ENCODE results near the gene ATXN1.
A peak's percentile ranks its signal among the peaks of the same experiment; 100 is the strongest.

The ATXN1 gene

GRCh38 chr6:16277101-16277981, 483.9 kb downstream of the ATXN1 start:
- TF ChIP-seq CTCF (IDR thresholded peaks at IDR 0.05; ENCODE audit: poor library complexity, severe bottlenecking), result peak; percentile 77
- Histone ChIP-seq H3K4me3 (ENCODE audit: severe bottlenecking) (no peak overlapping the region), H3K27ac (ENCODE audit: poor library complexity, severe bottlenecking) (peak overlapping the region; percentile 39), H3K27me3 (ENCODE audit: insufficient read depth, poor library complexity, severe bottlenecking) (no peaks in the 10 kb centered on the region), H3K36me3 (ENCODE audit: low read depth) (no peaks in the 10 kb centered on the region), H3K9me3 (ENCODE audit: severe bottlenecking) (no peaks in the 10 kb centered on the region), H3K4me1 (ENCODE audit: insufficient read depth, poor library complexity, severe bottlenecking) (peaks cover 16% of the 10 kb centered on the region)
- peak; percentile 96 for ATAC-seq (ENCODE audit: low read depth)
- peak; percentile 78 for DNase-seq (ENCODE audit: low spot score)

GRCh38 chr6:16274885-16275589, 486.2 kb downstream of the ATXN1 start:
- ATAC-seq (ENCODE audit: low read depth) (no peak), DNase-seq (ENCODE audit: low spot score) (no peak)
- Histone ChIP-seq H3K36me3 (ENCODE audit: low read depth) (no peaks in the 10 kb centered on the region), H3K9me3 (ENCODE audit: severe bottlenecking) (no peaks in the 10 kb centered on the region), H3K27me3 (ENCODE audit: insufficient read depth, poor library complexity, severe bottlenecking) (no peaks in the 10 kb centered on the region), H3K4me3 (ENCODE audit: severe bottlenecking) (no peak overlapping the region), H3K4me1 (ENCODE audit: insufficient read depth, poor library complexity, severe bottlenecking) (peaks cover 16% of the 10 kb centered on the region), H3K27ac (ENCODE audit: poor library complexity, severe bottlenecking) (no peak overlapping the region)
- TF ChIP-seq CTCF (IDR thresholded peaks at IDR 0.05; ENCODE audit: poor library complexity, severe bottlenecking), result no peak

GRCh38 chr6:16274483-16274882, 486.8 kb downstream of the ATXN1 start:
- ATAC-seq (ENCODE audit: low read depth) (no peak), DNase-seq (ENCODE audit: low spot score) (no peak)
- Histone ChIP-seq H3K4me3 (ENCODE audit: severe bottlenecking) (no peak overlapping the region), H3K4me1 (ENCODE audit: insufficient read depth, poor library complexity, severe bottlenecking) (peaks cover 16% of the 10 kb centered on the region), H3K36me3 (ENCODE audit: low read depth) (no peaks in the 10 kb centered on the region), H3K27me3 (ENCODE audit: insufficient read depth, poor library complexity, severe bottlenecking) (no peaks in the 10 kb centered on the region), H3K27ac (ENCODE audit: poor library complexity, severe bottlenecking) (no peak overlapping the region), H3K9me3 (ENCODE audit: severe bottlenecking) (no peaks in the 10 kb centered on the region)
- TF ChIP-seq CTCF (IDR thresholded peaks at IDR 0.05; ENCODE audit: poor library complexity, severe bottlenecking), result no peak

GRCh38 chr6:16273256-16273655, 488.0 kb downstream of the ATXN1 start:
- Histone ChIP-seq H3K4me3 (ENCODE audit: severe bottlenecking) (no peak overlapping the region), H3K9me3 (ENCODE audit: severe bottlenecking) (no peaks in the 10 kb centered on the region), H3K27me3 (ENCODE audit: insufficient read depth, poor library complexity, severe bottlenecking) (no peaks in the 10 kb centered on the region), H3K4me1 (ENCODE audit: insufficient read depth, poor library complexity, severe bottlenecking) (peaks cover 15% of the 10 kb centered on the region), H3K36me3 (ENCODE audit: low read depth) (no peaks in the 10 kb centered on the region), H3K27ac (ENCODE audit: poor library complexity, severe bottlenecking) (no peak overlapping the region)
- ATAC-seq (ENCODE audit: low read depth) (no peak), DNase-seq (ENCODE audit: low spot score) (no peak)
- TF ChIP-seq CTCF (IDR thresholded peaks at IDR 0.05; ENCODE audit: poor library complexity, severe bottlenecking), result no peak

All from RWPE2 (cell line).